GM10266 (cell line): ENCODE measurements around the gene PCDH1.

ENCODE experiments used
- DNase-seq: peaks from one replicate; pipeline ENCODE4 v3.0.0; 2012; ENCODE audit errors: extremely low spot score
- TF ChIP-seq, protein P1 (sequence below): IDR thresholded peaks from 2 replicates; pipeline ENCODE4 v1.5.1; 2012; ENCODE audit warnings: mild to moderate bottlenecking, low read depth; ENCODE audit not compliant: control insufficient read depth, insufficient read depth; ENCODE audit errors: missing control alignments

The PCDH1 gene

DNA sequence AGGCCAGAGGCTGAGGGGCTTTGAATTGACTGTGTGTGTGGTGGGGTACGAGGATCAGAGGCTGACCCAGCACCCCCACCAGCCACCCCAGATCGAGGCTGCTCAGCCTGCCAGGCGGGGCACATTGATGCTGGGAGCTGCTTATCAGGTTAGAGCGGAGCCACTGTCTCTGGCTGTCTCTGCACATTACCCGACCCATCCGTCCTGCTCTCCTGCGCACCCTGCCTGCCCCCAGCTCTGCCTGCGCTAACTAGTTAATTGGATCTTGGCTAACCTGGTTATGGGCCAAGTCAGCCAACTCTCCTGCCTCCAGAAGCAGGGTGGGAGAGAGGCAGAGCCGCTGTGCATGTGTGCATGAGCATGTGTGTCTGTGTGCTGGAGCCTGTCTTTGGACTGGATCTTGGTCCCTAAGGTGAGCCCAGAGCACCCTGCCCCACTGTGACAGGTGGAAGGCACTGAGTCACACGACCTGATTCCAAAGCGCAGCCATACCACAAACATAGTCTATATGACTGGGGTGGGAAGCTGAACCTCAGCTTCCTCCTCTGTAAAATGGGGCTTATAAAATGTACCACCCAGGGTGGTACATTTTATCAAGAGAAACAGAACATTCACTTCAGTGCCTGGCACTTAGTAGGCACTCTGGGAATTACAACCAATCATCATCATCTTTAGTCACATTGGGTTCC lies 39.7 kb downstream of the PCDH1 start:
- DNase-seq: no peak

DNA sequence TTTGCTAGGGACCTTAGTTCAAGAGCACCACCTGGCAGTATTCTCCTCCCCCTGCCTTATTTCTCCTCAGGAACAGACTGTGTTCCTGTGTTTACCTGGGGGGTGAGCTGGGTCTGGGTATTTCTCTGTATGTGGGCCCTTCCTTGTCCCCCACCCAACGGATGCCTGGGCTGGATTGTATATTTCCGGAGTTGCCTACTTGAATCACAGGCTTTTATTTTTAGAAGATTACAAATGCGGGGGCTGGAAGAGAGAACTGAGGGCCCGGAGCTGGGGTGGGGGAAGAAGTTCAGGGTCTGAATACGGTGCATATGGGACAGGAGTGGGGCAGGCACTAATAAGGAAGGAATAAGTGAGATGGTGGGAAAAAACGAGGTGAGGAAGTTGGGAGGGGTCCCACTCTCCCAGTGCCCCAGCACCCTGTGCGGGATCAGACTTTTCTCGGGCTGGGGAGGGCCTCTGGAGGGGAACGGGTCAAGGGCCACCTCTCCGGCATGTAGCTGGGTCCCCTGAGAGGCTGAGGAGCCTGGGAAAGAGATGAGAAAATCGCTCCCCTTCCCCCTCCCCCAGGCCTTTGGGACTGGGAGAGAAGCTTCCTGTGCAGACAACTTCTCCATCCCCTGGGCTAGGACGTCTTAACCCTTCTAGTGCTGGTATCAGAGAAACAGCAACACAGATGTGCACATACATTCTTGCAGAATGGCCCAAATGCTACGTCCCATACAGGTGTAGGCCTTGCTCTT lies 42.1 kb downstream of the PCDH1 start:
- TF ChIP-seq, protein P1, sequence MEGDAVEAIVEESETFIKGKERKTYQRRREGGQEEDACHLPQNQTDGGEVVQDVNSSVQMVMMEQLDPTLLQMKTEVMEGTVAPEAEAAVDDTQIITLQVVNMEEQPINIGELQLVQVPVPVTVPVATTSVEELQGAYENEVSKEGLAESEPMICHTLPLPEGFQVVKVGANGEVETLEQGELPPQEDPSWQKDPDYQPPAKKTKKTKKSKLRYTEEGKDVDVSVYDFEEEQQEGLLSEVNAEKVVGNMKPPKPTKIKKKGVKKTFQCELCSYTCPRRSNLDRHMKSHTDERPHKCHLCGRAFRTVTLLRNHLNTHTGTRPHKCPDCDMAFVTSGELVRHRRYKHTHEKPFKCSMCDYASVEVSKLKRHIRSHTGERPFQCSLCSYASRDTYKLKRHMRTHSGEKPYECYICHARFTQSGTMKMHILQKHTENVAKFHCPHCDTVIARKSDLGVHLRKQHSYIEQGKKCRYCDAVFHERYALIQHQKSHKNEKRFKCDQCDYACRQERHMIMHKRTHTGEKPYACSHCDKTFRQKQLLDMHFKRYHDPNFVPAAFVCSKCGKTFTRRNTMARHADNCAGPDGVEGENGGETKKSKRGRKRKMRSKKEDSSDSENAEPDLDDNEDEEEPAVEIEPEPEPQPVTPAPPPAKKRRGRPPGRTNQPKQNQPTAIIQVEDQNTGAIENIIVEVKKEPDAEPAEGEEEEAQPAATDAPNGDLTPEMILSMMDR: no peak
- DNase-seq: no peak

More for the DNA sequence above, 39.7 kb downstream of the PCDH1 start:
- TF ChIP-seq, protein P1: no peak

DNA sequence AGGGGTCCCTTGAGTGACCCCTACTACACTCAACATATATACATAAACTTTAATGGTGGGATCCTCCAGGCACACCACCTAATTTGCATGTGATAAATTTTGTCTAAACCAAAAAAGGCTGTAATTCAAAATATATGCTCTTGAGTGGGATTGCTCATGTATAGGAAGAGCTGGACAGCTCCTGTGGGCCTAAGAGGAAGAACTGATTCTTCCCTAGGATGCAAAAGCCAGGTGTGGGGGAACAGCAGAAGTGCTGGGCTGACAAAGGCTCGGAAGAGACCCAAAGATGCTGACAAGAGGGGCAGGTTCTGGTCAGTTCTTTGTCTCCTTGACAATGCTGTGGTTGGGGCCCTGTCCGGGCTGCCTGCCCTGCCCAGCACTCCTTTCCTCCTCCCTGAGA lies 43.9 kb downstream of the PCDH1 start:
- TF ChIP-seq, protein P1: no peak
- no peak for DNase-seq

DNA sequence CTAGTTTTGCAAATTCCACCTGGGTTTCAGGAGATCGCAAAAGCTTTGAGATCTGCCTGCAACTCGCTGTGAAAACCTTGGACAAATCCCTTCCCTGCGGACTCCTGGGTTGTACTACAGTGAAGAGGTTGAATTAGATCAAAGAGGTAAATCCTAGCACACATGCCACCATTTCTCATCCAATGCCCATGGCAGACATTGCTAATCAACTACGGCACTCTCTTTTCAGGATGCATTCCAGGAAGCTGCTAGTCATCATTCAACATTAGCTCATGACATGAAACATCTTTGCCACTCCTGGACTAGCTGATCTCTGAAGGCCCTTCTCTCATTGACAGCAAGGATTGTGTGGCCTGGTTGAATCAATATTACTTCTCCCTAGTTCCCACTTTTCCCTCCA lies 46.1 kb downstream of the PCDH1 start:
- TF ChIP-seq, protein P1: no peak
- no peak for DNase-seq

DNA sequence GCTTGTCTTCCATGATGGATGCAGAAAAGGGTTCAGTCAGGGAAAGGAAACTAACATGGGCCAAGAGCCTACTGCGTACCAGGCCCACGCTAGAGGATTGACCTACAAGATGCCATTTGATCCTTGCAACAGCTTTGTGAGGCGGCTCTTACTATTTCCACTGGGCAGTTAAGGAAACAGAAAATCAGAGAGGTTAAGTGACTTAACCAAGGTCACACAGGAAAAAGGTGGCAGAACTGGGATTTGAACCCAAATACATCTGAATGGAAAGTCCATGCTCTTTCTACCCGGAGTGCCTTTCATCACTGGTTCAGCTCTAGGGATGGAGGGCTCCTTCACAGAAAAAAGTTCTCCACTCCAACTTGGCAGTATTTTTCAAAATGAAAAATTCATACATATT lies 50.0 kb downstream of the PCDH1 start:
- DNase-seq: no peak
- TF ChIP-seq, protein P1: no peak

DNA sequence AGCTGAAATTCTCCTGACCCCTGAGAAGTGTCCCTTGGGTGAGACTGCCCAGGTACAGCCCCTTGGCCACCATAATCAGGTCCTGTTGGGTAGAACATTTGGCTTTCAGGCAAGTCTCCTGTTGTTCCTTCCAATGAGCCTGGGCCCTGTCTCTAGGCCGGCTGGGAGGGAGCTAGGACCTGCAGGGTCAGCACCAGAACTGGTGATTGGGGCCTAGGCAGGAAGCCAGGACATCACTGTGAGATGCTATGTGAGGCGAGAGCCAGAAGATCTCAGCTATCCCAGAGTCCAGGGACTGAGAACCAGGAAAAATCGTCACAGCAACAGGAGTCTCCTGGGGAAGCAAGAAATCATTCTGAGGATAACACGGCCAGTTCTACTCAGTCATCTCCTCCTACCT lies 51.5 kb downstream of the PCDH1 start:
- TF ChIP-seq, protein P1: no peak
- DNase-seq: no peak

DNA sequence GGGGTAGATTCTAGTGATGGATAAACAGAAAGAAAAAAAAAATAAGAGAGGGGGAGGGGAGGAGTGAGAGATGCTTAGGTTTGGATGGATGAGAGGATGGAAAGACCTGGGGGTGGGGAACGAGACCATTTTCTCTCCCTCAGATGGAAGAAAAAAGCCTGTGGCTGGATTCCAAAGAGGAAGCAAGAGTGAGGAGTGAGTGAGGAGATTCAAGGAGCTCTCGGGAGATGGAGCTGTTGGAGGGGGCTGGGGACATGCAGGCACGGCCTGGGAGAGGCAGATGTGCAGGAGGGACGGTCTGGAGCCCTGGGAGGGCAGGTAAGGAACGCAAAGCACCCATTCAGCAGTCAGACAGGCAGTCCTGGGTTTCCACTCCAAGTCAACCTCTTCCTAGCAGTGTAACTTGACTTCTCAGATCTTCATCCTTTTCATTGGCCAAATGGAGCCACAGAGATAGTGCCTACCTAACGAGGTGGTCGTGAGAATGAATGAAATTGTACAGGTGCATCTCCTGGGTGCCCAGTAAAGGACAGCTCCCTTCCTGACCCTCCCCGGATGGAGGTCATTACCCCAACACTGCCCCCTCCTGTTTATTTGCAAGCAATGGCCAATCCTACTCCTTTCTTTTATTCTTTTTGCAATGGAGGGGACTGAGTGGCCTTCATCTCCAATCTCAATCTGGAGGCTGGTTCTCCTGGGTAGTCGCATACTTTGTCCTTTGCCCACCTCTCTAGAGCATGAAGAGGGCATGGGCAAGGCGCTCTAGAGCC lies 52.2 kb downstream of the PCDH1 start:
- TF ChIP-seq, protein P1: peak; percentile 47
- peak; percentile 55 for DNase-seq
